Stimulated activated CD4-positive, alpha-beta T cell treated with anti-CD3 and anti-CD28 coated beads, Interleukin-1b, Interleukin-23, amount 100 ng/mL, for 48 hours (primary cell): ENCODE results near the gene RPAP3.

Experiments
- DNase-seq: peaks from one replicate; pipeline ENCODE4 v3.0.0-alpha.2; 2020

Gene RPAP3, protein sequence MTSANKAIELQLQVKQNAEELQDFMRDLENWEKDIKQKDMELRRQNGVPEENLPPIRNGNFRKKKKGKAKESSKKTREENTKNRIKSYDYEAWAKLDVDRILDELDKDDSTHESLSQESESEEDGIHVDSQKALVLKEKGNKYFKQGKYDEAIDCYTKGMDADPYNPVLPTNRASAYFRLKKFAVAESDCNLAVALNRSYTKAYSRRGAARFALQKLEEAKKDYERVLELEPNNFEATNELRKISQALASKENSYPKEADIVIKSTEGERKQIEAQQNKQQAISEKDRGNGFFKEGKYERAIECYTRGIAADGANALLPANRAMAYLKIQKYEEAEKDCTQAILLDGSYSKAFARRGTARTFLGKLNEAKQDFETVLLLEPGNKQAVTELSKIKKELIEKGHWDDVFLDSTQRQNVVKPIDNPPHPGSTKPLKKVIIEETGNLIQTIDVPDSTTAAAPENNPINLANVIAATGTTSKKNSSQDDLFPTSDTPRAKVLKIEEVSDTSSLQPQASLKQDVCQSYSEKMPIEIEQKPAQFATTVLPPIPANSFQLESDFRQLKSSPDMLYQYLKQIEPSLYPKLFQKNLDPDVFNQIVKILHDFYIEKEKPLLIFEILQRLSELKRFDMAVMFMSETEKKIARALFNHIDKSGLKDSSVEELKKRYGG

DNA sequence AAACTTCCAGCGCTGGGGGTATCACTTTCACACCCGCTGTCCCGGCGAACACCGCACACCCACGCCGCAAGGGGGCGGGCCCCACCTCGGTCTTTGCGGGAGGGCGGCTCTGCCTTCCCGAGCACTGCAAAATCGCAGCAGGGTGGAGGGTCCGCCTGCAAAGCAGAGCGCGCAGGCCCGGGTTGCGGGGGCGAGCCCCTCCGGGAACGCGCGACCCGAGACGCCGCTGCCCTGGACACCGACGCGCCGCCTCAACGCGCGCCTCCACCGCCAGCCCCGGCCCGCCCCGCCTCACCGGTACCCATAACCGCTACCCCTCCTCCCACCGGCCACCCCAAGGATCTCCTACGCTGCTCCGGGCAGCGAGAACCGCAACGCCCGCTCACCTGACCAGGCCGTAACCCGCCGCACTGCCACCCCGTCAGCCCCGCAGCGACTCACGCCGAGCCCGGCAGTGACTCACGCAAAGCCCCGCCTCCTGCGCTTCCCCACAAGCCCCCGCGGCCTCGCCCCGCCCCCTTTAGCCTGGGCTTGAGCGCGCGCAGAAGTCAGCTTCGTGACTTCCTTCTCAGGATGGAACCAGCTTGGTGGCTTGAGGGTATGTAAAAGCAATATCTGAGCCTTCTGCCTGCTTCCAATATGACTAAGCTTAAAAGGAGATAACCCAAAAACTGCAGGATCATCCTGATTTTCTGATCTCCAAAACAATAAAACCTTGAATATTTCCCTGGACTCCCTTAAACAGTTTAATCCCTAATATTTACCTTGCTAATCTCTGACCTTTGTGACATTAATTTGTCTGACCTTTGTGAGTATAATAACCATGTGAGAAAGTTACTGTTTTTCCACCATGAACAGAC is at the start of gene RPAP3:
RPAP3 (minus strand) TSS at position 465 of the 860 bp plus-strand sequence. CDS start 3,190 bp downstream, outside the sequence.
- peak; percentile 98 for DNase-seq

GRCh38 chr12:47754881-47755280 is 49.1 kb upstream of the RPAP3 start:
- DNase-seq, result no peak

DNA sequence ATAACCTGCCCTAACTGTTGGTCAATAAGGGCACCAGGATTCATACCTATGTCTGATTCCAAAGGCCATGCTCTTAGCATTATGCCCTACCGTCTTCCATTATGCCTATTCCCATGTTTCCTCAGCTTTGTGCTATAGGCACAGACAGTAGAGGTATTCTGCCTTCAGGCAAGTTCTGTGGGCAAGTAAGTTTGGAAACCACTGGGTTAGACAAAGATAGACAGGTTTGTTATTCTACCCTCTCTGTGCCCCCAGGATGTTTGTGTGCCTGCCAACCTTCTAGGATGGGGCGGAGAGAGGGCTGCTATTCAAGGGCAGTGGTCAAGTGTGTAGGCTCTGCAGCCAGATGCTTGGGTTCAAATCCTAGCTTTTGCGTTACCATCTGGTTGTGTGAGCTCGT is 48.3 kb upstream of the RPAP3 start:
- no peak for DNase-seq

GRCh38 chr12:47753021-47754001 is 47.5 kb upstream of the RPAP3 start:
- no peak for DNase-seq

GRCh38 chr12:47752552-47752951 is 46.7 kb upstream of the RPAP3 start:
- no peak for DNase-seq

GRCh38 chr12:47752121-47752520 is 46.3 kb upstream of the RPAP3 start:
- DNase-seq, result no peak

DNA sequence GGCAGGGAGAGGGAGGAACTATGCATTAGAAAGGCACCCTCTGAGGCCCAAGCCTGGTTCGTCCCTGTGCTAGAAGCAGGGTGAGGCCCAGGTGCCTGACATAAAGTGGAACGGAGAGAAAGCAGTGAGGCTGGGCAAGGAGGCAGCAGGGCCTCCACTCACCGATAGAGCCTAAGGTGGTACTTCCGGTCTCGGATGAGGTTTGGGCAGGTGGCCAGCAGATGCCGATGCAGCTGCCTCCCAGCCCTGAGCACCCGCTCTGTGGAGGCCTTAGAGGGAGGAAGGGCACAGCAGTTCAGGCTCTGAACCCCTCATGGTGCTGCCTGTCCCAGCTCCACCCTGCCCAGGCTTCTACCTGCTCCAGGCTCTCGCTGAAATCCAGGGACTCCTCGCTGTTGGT is 45.7 kb upstream of the RPAP3 start:
- DNase-seq, result no peak

GRCh38 chr12:47750916-47751470 is 45.2 kb upstream of the RPAP3 start:
- DNase-seq, result no peak

DNA sequence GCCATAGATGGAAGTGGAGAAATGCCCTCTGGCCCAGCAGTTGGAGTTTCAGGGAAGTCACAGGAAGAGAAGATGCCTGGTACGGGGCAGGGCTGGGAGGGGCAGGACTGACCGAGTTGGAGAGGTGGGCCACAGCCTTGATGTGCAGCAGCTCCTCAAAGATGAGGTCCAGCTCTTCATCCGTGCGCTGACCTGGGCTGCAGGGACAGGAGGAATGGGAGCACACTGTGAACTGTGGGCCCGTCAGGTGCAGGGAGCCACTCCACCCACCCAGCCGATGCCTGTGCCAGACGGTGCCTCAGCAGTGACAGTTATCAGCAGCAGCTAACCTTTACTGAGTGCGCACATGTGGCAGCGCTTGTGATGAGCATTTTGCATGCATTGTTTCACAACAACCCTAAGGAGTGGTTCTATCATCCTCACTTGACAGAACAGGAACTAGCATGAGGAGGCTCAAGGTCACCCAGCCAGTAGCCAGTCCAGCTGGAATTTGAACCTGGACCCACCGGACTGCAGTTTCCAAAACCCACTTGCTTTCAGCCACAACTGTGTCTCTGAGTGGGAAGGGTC is 44.5 kb upstream of the RPAP3 start:
- no peak for DNase-seq

DNA sequence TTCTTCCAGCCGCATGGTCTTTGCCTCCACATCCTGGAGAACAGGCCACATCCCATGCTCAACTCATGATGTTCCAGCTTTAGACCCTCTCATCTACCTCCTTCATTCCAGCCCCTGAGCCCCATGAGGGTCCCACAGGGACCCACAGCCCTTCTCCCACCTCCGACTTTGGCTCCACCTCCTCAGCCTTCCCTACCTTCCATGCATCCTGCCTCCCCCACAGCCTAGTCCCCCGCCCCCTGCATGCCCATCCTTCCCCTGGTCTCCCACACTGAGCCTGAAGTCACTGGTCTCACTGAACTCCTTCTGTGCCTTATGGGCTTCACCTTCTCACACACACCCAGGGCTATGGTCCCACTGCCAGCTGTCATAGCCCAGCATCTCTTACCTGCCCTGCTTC is 43.1 kb upstream of the RPAP3 start:
- no peak for DNase-seq

DNA sequence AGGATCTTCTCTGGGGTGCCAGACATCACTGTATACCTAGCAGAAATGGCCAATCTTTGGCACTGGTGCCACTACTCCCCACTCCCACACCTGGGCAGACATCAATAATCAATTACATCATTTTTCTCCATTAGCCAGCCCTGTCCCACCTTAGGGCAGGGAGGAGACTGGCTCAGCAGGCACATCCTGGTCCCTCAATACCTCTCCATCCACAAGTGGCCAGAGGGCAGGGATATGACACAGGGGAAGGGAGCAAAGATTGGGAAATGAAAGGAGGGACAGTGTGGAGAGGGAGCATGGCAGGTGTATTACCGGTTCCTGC is 42.6 kb upstream of the RPAP3 start:
- no peak for DNase-seq

DNA sequence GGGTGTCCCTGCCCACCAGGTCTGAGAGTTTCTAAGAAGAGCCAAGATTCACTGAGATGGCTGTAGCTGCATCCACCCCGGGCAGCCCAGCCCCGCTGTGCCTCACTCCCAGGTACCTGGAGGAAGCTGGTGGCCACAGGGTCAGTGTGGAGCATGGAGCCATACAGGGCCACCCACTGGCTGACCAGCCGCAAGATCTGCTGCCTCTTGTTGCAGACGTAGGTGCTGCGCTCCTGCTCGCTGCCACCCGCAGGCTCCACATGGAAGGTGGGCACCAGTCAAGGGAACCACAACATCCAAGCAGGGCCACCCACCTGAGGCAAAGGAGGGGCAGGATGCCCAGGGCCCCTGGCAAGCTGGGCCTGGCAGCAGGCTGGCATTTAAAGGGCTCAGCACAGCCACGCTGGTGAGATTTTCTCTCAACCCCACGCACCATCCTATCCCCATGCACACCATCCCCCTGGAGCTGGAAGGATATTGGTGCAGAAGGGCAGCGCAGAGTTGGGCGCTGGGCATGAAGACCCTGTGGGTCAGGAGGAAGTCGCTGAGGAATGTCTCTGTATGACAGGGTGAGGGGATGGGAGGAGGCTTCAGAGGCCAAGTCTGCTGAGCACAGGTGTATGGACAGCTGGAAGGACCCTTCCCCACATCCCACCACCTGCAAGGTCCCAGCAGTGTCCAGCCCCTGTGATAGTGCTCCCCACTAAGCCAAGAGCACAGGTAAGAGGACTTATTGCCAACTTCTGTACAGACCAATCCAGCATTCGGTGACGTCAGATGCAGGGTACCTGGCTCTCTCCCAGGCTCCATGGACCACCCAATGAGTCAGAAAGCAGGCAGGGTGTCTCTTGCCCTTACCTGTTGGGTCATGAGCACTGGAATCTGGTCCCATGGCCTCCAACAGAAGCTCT is 42.0 kb upstream of the RPAP3 start:
- no peak for DNase-seq

GRCh38 chr12:47747126-47747525 is 41.3 kb upstream of the RPAP3 start:
- DNase-seq, result no peak

- DNase-seq, result no peak
Observed at GRCh38 chr12:47746523-47746922, 40.7 kb upstream of the RPAP3 start.

DNA sequence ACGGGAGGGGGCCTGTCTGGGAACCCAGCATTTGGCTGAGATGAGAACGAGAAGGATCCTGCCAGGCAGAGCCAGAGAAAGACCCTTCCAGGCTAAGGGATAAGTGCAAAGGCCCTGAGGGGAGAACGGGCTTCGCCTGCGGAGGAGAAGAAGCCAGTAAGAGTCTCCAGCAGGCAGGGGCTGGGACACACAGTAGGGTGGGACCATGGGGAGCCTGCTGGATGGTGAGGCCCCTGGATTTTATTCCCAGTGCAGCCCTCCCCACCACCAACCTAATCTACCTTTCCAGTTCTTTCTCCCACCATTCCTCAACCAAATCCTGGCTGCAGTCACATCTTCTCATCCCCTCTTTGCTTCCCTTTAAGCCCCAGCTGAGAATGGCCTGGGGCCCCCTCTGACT is 40.2 kb upstream of the RPAP3 start:
- no peak for DNase-seq

DNA sequence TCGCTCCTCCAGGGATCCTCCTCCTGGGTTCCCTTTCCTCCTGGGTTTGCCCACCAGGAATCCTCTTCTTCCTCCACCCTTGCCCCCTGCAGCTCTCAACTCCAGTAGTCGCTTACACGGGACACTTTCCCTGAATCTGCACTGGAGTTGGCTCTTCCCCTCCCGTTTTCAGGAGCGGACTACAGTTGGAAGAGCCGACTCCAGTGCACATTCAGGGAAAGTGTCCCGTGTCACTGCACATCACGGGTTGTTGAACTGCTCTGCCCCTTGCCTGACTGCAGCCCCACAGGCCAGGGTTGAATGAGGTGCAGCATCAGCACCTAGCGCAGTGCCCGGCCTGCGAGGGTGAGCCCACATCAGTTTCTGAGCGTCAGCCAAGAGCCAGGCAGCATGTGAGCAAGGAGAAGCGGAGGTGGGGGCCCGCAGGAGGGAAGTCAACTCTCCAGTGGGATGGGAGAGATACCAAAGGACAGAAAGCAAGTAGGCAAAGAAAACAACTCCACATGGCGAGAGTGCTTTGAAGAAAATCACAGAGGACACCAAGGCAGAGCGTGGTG is 39.7 kb upstream of the RPAP3 start:
- no peak for DNase-seq

DNA sequence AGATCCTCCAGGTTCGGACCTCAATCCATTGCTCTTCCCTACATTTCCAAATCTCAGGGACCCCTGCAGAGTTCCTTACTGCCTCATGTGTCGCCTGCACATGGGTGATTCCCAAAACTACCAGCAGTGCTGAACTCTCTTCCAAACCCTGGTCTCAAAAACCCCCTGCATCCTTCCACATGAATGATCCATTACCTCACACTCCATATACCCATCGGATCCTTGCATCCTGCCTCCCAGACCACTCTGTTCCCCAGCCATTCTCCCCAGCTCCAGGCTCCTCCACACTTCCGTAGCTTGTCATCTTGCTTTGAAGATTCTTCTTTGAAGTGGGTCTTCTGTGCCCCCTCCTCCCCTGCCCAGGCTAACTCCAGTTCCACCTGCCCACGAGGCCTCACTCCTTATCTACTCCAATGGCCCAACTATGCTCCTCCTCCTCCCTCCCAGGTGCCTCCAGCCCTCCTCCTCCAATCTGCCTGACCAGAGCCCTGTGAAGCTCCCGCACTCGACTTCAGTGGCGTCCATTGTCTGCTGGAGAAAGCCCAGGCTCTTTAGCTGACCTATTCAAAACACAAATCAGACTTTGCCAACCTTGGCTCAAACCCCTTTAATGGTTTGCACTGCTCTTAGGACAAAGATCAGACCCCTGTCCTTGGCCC is 39.1 kb upstream of the RPAP3 start:
- no peak for DNase-seq

GRCh38 chr12:47744005-47744651 is 38.3 kb upstream of the RPAP3 start:
- DNase-seq, result peak; percentile 52

DNA sequence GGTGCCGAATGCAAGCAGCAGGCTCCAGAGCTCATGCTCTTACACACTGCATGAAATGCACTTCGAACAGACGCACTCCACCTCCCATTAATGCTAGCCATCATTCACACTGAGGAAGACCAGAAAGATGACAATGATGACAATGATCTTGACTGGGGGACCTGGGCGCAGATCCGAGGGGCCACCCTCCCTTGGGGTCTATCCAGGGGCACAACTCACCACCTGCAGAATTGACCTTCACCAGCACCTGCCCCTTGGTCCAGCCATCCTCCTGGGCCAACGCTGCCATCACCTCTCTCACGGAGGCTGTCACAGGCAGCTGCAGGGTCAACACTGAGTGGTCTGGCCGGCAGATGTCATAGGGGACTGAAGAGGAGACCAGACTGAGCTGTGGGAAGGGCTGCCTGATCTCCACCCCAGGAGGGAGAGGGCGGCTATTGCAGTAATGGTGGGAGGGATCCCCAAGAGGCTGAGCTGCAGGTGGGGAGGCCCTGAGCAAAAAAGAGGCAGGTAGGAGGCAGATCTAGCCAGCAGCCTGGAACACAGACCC is 37.6 kb upstream of the RPAP3 start:
- no peak for DNase-seq
